Bronchial epithelial cell (primary cell): ENCODE data around the gene SLC2A4RG. TPM values are rescaled to one million over a fixed set of nuclear protein-coding genes. Genes with fewer than 3 reads are reported as not detected.

ENCODE experiments used
- DNase-seq: peaks from one replicate; pipeline ENCODE4 v3.0.0-alpha.2; 2010; ENCODE audit warnings: low read depth
- FAIRE-seq: peaks from 2 replicates; lab custom pipeline; 2011; peaks lifted over from hg19 to GRCh38; lab: Jason Lieb, UNC
- H3K27me3 ChIP-seq: 2 replicates; pipeline ENCODE4 v1.5.1; 2011; ENCODE audit warnings: low read length; ENCODE audit not compliant: control insufficient read depth, insufficient read depth
- H3K36me3 ChIP-seq: 2 replicates; pipeline ENCODE4 v1.5.1; 2011; ENCODE audit warnings: low read length; ENCODE audit not compliant: control insufficient read depth, insufficient read depth
- H3K4me3 ChIP-seq: 2 replicates; pipeline ENCODE4 v1.5.1; 2011; ENCODE audit warnings: mild to moderate bottlenecking, low read depth, low read length, control low read depth
- CTCF ChIP-seq: IDR thresholded peaks from 2 replicates; pipeline ENCODE4 v1.5.1; 2011; ENCODE audit warnings: mild to moderate bottlenecking, moderate library complexity, low read length, control low read depth, inconsistent platforms; ENCODE audit not compliant: insufficient read depth, severe bottlenecking
- total RNA-seq: library from RNA; depleted of rRNA; stranded (reverse); fragments of >200 nt; gene quantifications from 2 replicates; pipeline ENCODE4 v1.2.1, GENCODE V29; 2014

The SLC2A4RG gene
- total RNA-seq, 1 donor from 2014 or later = 14.0 TPM

GRCh38 chr20:63734946-63735858 lies 4.4 kb upstream of the SLC2A4RG start:
- Histone ChIP-seq H3K4me3 (no peak overlapping the region), H3K36me3 (peaks cover 11% of the 10 kb centered on the region), H3K27me3 (no peaks in the 10 kb centered on the region)
- TF ChIP-seq CTCF = no peak
- DNase-seq = no peak
- no peak for FAIRE-seq

GRCh38 chr20:63735859-63736718 lies 3.5 kb upstream of the SLC2A4RG start, which contains the start of gene LIME1:
TSS of gene LIME1 (plus strand) at chr20:63736664. CDS start at chr20:63737550, 886 bp downstream.
- TF ChIP-seq CTCF = no peak
- no peak for FAIRE-seq
- Histone ChIP-seq H3K27me3 (no peaks in the 10 kb centered on the region), H3K4me3 (no peak within 1 kb of the TSS), H3K36me3 (peaks cover 10% of the 10 kb centered on the region)
- no peak for DNase-seq

GRCh38 chr20:63736893-63737694 lies 2.5 kb upstream of the SLC2A4RG start:
- Histone ChIP-seq H3K27me3 (no peaks in the 10 kb centered on the region), H3K4me3 (no peak overlapping the region), H3K36me3 (peaks cover 15% of the 10 kb centered on the region)
- no peak for FAIRE-seq
- DNase-seq = no peak
- no peak for TF ChIP-seq CTCF

- no peak for TF ChIP-seq CTCF
- no peak for FAIRE-seq
- H3K36me3 ChIP-seq = peaks cover 19% of the 10 kb centered on the region
- no peaks in the 10 kb centered on the region for H3K27me3 ChIP-seq
- DNase-seq = no peak
- H3K4me3 ChIP-seq = peak overlapping the region; percentile 23
Measured at GRCh38 chr20:63737695-63737944, 2.0 kb upstream of the SLC2A4RG start.

GRCh38 chr20:63737945-63738686 lies 1.5 kb upstream of the SLC2A4RG start:
- Histone ChIP-seq H3K4me3 (peak overlapping the region; percentile 23), H3K36me3 (peaks cover 22% of the 10 kb centered on the region), H3K27me3 (no peaks in the 10 kb centered on the region)
- no peak for DNase-seq
- no peak for FAIRE-seq
- TF ChIP-seq CTCF = no peak
